ENCODE data around the gene FBXO42. TPM values are rescaled to one million over a fixed set of nuclear protein-coding genes. Genes with fewer than 3 reads are reported as not detected.
A peak's percentile ranks its signal among the peaks of the same experiment; 100 is the strongest.

FBXO42 gene
- polyA plus RNA-seq, 1 experiment, result 15.1 TPM

DNA sequence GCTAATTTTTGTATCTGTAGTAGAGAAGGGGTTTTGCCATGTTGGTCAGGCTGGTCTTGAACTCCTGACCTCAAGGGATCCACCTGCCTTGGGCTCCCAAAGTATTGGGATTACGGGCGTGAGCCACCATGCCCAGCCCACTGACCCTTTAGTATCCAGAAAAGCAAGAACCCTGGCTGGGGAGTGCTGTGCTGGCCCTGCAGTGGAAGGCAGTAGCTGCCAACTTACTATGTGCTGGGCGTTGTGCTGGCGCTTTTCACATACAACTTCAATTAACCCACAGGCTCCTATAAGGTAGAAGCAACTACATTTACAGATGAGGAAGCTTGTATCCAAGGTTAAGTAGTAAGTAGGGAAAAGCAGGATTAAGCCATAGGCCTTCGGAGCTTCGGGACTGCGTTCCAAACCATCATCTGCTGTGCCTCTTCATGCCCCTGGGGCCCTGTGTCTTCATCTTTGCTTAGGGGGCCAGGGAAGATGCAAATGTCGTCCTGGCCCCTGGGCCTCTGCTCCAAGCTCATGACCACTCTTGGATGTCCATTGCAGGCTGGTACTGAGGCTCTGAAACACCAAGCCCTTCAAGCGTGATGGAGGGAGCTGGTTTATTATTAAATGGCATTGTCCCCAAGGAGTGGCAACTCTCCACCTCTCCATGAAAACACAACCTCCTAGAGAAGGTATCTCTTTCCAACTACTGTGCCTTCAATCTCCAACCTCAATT lies 106.6 kb downstream of the FBXO42 start:
- Histone ChIP-seq H3K4me3 (ENCODE audit: low read depth, low read length) (no peak overlapping the region), H3K27ac (ENCODE audit: low read depth, low read length) (no peak overlapping the region), H3K9me3 (ENCODE audit: control insufficient read depth, insufficient read depth, low read length) (no peaks in the 10 kb centered on the region), H3K27me3 (ENCODE audit: control insufficient read depth, insufficient read depth, low read length) (no peaks in the 10 kb centered on the region)
- no peak for DNase-seq (ENCODE audit: low read depth, low spot score)
- TF ChIP-seq, protein P1, sequence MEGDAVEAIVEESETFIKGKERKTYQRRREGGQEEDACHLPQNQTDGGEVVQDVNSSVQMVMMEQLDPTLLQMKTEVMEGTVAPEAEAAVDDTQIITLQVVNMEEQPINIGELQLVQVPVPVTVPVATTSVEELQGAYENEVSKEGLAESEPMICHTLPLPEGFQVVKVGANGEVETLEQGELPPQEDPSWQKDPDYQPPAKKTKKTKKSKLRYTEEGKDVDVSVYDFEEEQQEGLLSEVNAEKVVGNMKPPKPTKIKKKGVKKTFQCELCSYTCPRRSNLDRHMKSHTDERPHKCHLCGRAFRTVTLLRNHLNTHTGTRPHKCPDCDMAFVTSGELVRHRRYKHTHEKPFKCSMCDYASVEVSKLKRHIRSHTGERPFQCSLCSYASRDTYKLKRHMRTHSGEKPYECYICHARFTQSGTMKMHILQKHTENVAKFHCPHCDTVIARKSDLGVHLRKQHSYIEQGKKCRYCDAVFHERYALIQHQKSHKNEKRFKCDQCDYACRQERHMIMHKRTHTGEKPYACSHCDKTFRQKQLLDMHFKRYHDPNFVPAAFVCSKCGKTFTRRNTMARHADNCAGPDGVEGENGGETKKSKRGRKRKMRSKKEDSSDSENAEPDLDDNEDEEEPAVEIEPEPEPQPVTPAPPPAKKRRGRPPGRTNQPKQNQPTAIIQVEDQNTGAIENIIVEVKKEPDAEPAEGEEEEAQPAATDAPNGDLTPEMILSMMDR (IDR thresholded peaks at IDR 0.05; ENCODE audit: low read depth, low read length), result no peak
- ChIA-PET CTCF (interaction anchor here (0.6 to 2.0 kb wide), 8 partner anchors 15 to 167 kb away, joined by 3 to 12 read pairs (median 4); partner anchors contain the start of gene FBXO42), POLR2A (interaction anchor here (0.6 kb wide), 1 partner anchor 117 kb away, joined by 3 read pairs; no protein-coding TSS in a partner anchor)

DNA sequence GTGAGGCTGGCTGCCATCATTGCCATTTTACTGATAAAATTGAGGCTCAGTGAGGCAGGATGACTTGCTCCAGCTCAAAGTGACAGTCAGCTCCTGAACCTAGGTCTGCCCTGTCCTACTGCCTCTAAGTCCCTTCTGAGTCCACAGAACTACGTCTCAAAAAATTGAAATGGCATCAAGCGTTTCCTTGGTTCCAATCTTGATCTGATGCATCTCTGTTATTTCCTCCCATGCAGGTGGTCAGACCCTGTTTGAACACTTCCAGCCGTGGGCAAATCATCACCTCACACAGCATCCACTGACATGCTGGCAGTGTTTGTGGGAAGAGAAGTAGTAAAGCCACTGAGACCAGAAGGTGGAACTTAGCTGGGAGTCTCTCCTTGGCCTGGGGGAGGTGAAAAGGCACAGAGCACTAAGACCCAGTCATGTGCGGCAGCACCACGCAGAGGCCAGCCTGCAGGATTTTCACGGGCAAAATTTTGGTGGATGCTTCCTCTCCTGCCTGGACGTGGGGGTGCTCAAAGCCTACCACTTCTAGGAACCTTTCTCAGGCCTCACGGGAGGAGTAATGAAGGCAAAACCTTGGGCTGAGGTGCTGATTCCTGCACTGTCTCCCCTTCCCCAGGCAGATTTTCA lies 107.5 kb downstream of the FBXO42 start:
- POLR2A ChIA-PET, result interaction anchor here (0.7 kb wide), 1 partner anchor 38 kb away, joined by 3 read pairs; no protein-coding TSS in a partner anchor
- no peak overlapping the region for H3K4me3 ChIP-seq (ENCODE audit: low read depth, low read length)
- H3K27me3 ChIP-seq (ENCODE audit: control insufficient read depth, insufficient read depth, low read length), result no peaks in the 10 kb centered on the region
- CTCF ChIA-PET, result interaction anchor here (0.5 to 3.6 kb wide), 18 partner anchors 10 to 172 kb away, joined by 3 to 19 read pairs (median 4); partner anchors contain the start of gene FBXO42
- no peaks in the 10 kb centered on the region for H3K9me3 ChIP-seq (ENCODE audit: control insufficient read depth, insufficient read depth, low read length)
- no peak overlapping the region for H3K27ac ChIP-seq (ENCODE audit: low read depth, low read length)
- TF ChIP-seq, protein P1 (IDR thresholded peaks at IDR 0.05; ENCODE audit: low read depth, low read length), result no peak
- no peak for DNase-seq (ENCODE audit: low read depth, low spot score)

DNA sequence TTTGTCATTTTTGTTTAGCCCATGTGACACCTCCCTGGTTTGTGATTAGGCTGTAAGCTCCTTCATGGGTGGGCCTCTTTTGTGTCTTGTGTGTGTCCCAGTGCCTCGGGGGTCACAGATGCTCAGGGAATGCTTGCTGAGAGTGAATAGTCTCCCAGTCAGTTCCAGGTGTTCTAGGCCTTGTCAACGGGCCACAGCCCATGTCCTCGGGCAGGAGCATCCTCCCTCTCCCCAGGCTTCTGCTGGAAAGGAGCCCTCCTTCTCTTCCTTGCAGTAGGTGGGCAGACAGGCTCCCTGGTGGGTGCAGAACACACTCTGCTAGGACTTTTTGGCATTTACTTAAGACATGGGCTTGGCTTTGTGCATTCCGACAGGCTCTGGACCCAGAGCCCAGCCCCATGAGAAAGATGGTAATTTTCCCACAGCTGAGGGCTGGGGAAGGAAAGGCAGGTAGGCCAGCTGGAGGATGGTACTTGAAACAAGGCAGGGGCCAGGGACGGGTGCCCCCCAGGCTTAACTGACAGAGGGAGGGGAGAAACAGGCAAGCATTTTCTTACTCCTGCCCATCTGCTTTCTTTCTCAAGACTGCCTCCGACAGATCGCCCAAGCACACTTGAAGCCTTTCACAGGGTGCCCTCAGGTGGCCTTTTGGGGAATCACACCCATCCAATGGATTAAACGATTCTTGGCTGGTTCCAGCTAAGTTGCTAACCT lies 108.2 kb downstream of the FBXO42 start:
- DNase-seq (ENCODE audit: low read depth, low spot score), result peak; percentile 58
- no peak overlapping the region for H3K27ac ChIP-seq (ENCODE audit: low read depth, low read length)
- H3K4me3 ChIP-seq (ENCODE audit: low read depth, low read length), result no peak overlapping the region
- CTCF ChIA-PET, result interaction anchor here (0.5 to 3.6 kb wide), 17 partner anchors 9 to 171 kb away, joined by 3 to 19 read pairs (median 4); no protein-coding TSS in a partner anchor
- no peaks in the 10 kb centered on the region for H3K27me3 ChIP-seq (ENCODE audit: control insufficient read depth, insufficient read depth, low read length)
- TF ChIP-seq, protein P1 (IDR thresholded peaks at IDR 0.05; ENCODE audit: low read depth, low read length), result peak; percentile 90
- POLR2A ChIA-PET, result interaction anchor here (0.5 to 0.7 kb wide), 5 partner anchors 37 to 157 kb away, joined by 3 to 7 read pairs (median 4); no protein-coding TSS in a partner anchor
- no peaks in the 10 kb centered on the region for H3K9me3 ChIP-seq (ENCODE audit: control insufficient read depth, insufficient read depth, low read length)

DNA sequence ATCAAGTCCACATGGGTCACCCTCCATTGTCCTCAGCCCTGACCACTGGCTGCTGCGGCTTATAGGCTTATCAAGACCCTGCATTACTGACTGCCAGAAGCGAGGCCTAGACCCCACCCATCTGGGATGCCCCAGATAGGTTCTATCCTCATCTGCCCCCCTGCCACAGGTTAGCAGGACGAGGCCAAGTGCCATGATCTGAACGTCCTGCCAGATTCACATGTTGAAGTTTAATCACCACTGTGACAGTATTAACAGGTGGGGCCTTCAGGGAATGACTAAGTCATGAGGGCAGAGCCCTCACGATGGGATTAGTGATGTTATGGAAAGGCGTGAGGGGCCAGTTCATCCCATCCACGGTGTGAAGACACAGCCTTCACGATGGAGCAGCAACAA lies 109.1 kb downstream of the FBXO42 start:
- TF ChIP-seq, protein P1 (IDR thresholded peaks at IDR 0.05; ENCODE audit: low read depth, low read length), result no peak
- DNase-seq (ENCODE audit: low read depth, low spot score), result no peak
- no peak overlapping the region for H3K4me3 ChIP-seq (ENCODE audit: low read depth, low read length)
- no peaks in the 10 kb centered on the region for H3K27me3 ChIP-seq (ENCODE audit: control insufficient read depth, insufficient read depth, low read length)
- H3K9me3 ChIP-seq (ENCODE audit: control insufficient read depth, insufficient read depth, low read length), result no peaks in the 10 kb centered on the region
- CTCF ChIA-PET, result interaction anchor here (0.6 to 3.6 kb wide), 6 partner anchors 17 to 165 kb away, joined by 3 to 19 read pairs (median 9); no protein-coding TSS in a partner anchor
- H3K27ac ChIP-seq (ENCODE audit: low read depth, low read length), result no peak overlapping the region
- POLR2A ChIA-PET, result interaction anchor here (0.5 to 0.6 kb wide), 5 partner anchors 105 to 218 kb away, joined by 3 to 7 read pairs (median 5); no protein-coding TSS in a partner anchor

Measured in AG04450 (cell line).